Tibial nerve (tissue), 4 donors: Measurements from ENCODE around the gene PPP6C. TPM values are rescaled to one million over a fixed set of nuclear protein-coding genes. Genes with fewer than 3 reads are reported as not detected.

Experiments used
- DNase-seq, 2 donors: peaks; one replicate each; pipeline ENCODE4 v3.0.0-alpha.2; 2019; ENCODE audit warnings: low spot score in 2 of 2
- H3K27ac ChIP-seq, 4 donors: fragments of 200-600 bp; sonication (generic) in 3 of 4; one replicate each; pipeline ENCODE4 v1.5.1; 2017 to 2019; ENCODE audit warnings: mild to moderate bottlenecking in 1 of 4
- H3K27me3 ChIP-seq, 2 donors: fragments of 200-600 bp; sonication (generic) in 1 of 2; one replicate each; pipeline versions ENCODE4 v1.5.1 to v1.6.0; 2017 to 2019
- H3K36me3 ChIP-seq, 3 donors: fragments of 200-600 bp; sonication (generic); one replicate each; pipeline ENCODE4 v1.5.1; 2018 to 2019
- H3K4me1 ChIP-seq, 4 donors: fragments of 200-600 bp; sonication (generic) in 3 of 4; one replicate each; pipeline ENCODE4 v1.5.1; 2017 to 2019
- H3K4me3 ChIP-seq, 4 donors: fragments of 200-600 bp; sonication (generic) in 3 of 4; one replicate each; pipeline ENCODE4 v1.5.1; 2017 to 2019; ENCODE audit warnings: mild to moderate bottlenecking in 1 of 4, moderate library complexity in 1 of 4
- H3K9me3 ChIP-seq, 4 donors: fragments of 200-600 bp; sonication (generic) in 3 of 4; one replicate each; pipeline ENCODE4 v1.5.1; 2017 to 2019
- CTCF ChIP-seq, 5 experiments: fragments of 200-600 bp in 3 of 5; fragments of 450-650 bp in 2 of 5; sonication (generic) in 3 of 5; IDR thresholded peaks; one replicate each; pipeline ENCODE4 v1.5.1; 2016 to 2019; ENCODE audit warnings: antibody characterized with exemption in 5 of 5, mild to moderate bottlenecking in 3 of 5, moderate library complexity in 2 of 5
- EP300 ChIP-seq, 2 donors: sonication (generic); formaldehyde crosslinking; IDR thresholded peaks; one replicate each; pipeline ENCODE4 v1.6.1; 2017; ENCODE audit warnings: antibody characterized with exemption in 2 of 2, mild to moderate bottlenecking in 1 of 2
- POLR2A ChIP-seq, 2 donors: fragments of 450-650 bp; IDR thresholded peaks; one replicate each; pipeline ENCODE4 v1.6.1; 2017; ENCODE audit warnings: antibody characterized with exemption in 2 of 2, mild to moderate bottlenecking in 2 of 2, moderate library complexity in 2 of 2
- WGBS, 2 donors: methylation state at CpG; one replicate each; pipeline ENCODE4 v1.1.5; 2018; 5-methylcytosine and 5-hydroxymethylcytosine counted together
- total RNA-seq, 4 donors: library from RNA; depleted of rRNA; stranded (reverse); fragments of >200 nt; gene quantifications; one replicate each; pipeline ENCODE4 v1.1.0, GENCODE V29; 2016

PPP6C gene
- total RNA-seq, 4 donors from 2014 or later = 30.6 to 32.7 (median 31.6) TPM

GRCh38 chr9:125150349-125151245 lies 39.0 kb downstream of the PPP6C start:
- WGBS, 2 donors = 85 to 87% methylated on average over 12 of the region's 12 CpGs
- no peaks in the 10 kb centered on the region for H3K27me3 ChIP-seq
- no peak overlapping the region for H3K27ac ChIP-seq
- no peak overlapping the region for H3K4me3 ChIP-seq
- TF ChIP-seq EP300 (IDR thresholded peaks at IDR 0.05) (no peak), POLR2A (IDR thresholded peaks at IDR 0.05) (no peak), CTCF (IDR thresholded peaks at IDR 0.05) (no peak)
- peaks cover 2 to 66% (median 8%) of the 10 kb centered on the region in 3 donors for H3K36me3 ChIP-seq
- no peak for DNase-seq
- H3K4me1 ChIP-seq = no peaks in the 10 kb centered on the region
- no peaks in the 10 kb centered on the region for H3K9me3 ChIP-seq

- TF ChIP-seq POLR2A (IDR thresholded peaks at IDR 0.05) = no peak
- no peak for TF ChIP-seq CTCF (IDR thresholded peaks at IDR 0.05)
- no peak for TF ChIP-seq EP300 (IDR thresholded peaks at IDR 0.05)
- Histone ChIP-seq H3K4me3 (no peak overlapping the region), H3K36me3 (peaks cover 2 to 35% (median 7%) of the 10 kb centered on the region in 3 donors), H3K27me3 (no peaks in the 10 kb centered on the region), H3K4me1 (peaks cover 0 to 10% (median 0%) of the 10 kb centered on the region in 4 donors), H3K9me3 (no peaks in the 10 kb centered on the region), H3K27ac (no peak overlapping the region)
- WGBS, 2 donors = 73 to 80% methylated on average over 3 of the region's 3 CpGs
- DNase-seq = no peak
These were observed 42.1 kb downstream of the PPP6C start for GRCh38 chr9:125147401-125147951.

GRCh38 chr9:125146247-125146646 lies 43.4 kb downstream of the PPP6C start:
- Histone ChIP-seq H3K9me3 (no peaks in the 10 kb centered on the region), H3K27me3 (no peaks in the 10 kb centered on the region), H3K36me3 (peaks cover 0 to 22% (median 0%) of the 10 kb centered on the region in 3 donors), H3K4me3 (no peak overlapping the region), H3K27ac (peak overlapping the region in 1 of 4 donors; percentile 12), H3K4me1 (peaks cover 0 to 15% (median 0%) of the 10 kb centered on the region in 4 donors)
- 42 to 49% methylated on average over 4 of the region's 4 CpGs for WGBS, 2 donors
- no peak for DNase-seq
- TF ChIP-seq CTCF (IDR thresholded peaks at IDR 0.05) (no peak), EP300 (IDR thresholded peaks at IDR 0.05) (no peak), POLR2A (IDR thresholded peaks at IDR 0.05) (no peak)

GRCh38 chr9:125145425-125145824 lies 44.2 kb downstream of the PPP6C start:
- TF ChIP-seq POLR2A (IDR thresholded peaks at IDR 0.05) (no peak), EP300 (IDR thresholded peaks at IDR 0.05) (no peak), CTCF (IDR thresholded peaks at IDR 0.05) (no peak)
- no peaks in the 10 kb centered on the region for H3K27me3 ChIP-seq
- H3K4me3 ChIP-seq = no peak overlapping the region
- no peaks in the 10 kb centered on the region for H3K9me3 ChIP-seq
- H3K27ac ChIP-seq = no peak overlapping the region
- peaks cover 0 to 14% (median 0%) of the 10 kb centered on the region in 3 donors for H3K36me3 ChIP-seq
- peaks cover 0 to 15% (median 0%) of the 10 kb centered on the region in 4 donors for H3K4me1 ChIP-seq
- 69 to 72% methylated on average over 4 of the region's 4 CpGs for WGBS, 2 donors
- DNase-seq = no peak
